Astrocyte of the cerebellum (primary cell): ENCODE results near the gene KCNE1.

Experiments used
- DNase-seq: peaks from one replicate; pipeline ENCODE4 v3.0.0-alpha.2; 2011; ENCODE audit warnings: low read depth
- H3K4me3 ChIP-seq: 2 replicates; pipeline ENCODE4 v1.5.1; 2011; ENCODE audit warnings: mild to moderate bottlenecking, low read depth, low read length, moderate library complexity
- CTCF ChIP-seq: IDR thresholded peaks from 2 replicates; pipeline ENCODE4 v1.5.1; 2012; ENCODE audit warnings: low read length, low read depth, moderate library complexity, mild to moderate bottlenecking; ENCODE audit errors: missing control alignments
- in situ Hi-C: cut with HindIII; loops from 2 replicates; pipeline ENCODE4 v1.10.0; 2017; ENCODE audit warnings: low sequenced_read_pairs

The KCNE1 gene

GRCh38 chr21:34526618-34527290, 14.7 kb upstream of the KCNE1 start:
- DNase-seq, result peak; percentile 100
- in situ Hi-C loops, result no loop called here
- TF ChIP-seq CTCF, result no peak
- peak overlapping the region; percentile 47 for H3K4me3 ChIP-seq

GRCh38 chr21:34526241-34526617, 14.2 kb upstream of the KCNE1 start:
- no peak for TF ChIP-seq CTCF

GRCh38 chr21:34524646-34525601, 12.9 kb upstream of the KCNE1 start:
- TF ChIP-seq CTCF, result no peak
- peak overlapping the region; percentile 47 for H3K4me3 ChIP-seq
- in situ Hi-C loops, result no loop called here
- DNase-seq, result peak; percentile 52

More at GRCh38 chr21:34526241-34526617, 14.2 kb upstream of the KCNE1 start:
- DNase-seq, result no peak
- H3K4me3 ChIP-seq, result peak overlapping the region; percentile 47
- in situ Hi-C loops, result no loop called here

- in situ Hi-C loops, result no loop called here
- DNase-seq, result no peak
- no peak overlapping the region for H3K4me3 ChIP-seq
- no peak for TF ChIP-seq CTCF
Observed at GRCh38 chr21:34523019-34523555, 11.1 kb upstream of the KCNE1 start.

- in situ Hi-C loops, result no loop called here
- no peak for TF ChIP-seq CTCF
- no peak overlapping the region for H3K4me3 ChIP-seq
- no peak for DNase-seq
Observed at GRCh38 chr21:34522284-34522683, 10.3 kb upstream of the KCNE1 start.

- in situ Hi-C loops, result no loop called here
- no peak for DNase-seq
- H3K4me3 ChIP-seq, result no peak overlapping the region
- TF ChIP-seq CTCF, result no peak
Observed at GRCh38 chr21:34521561-34521960, 9.6 kb upstream of the KCNE1 start.
